Glomerular visceral epithelial cell (primary cell): ENCODE results near the gene TRPV6.

Source experiments
- DNase-seq: peaks from one replicate; pipeline ENCODE4 v3.0.0-alpha.2; 2016; ENCODE audit errors: extremely low spot score

Gene TRPV6

DNA sequence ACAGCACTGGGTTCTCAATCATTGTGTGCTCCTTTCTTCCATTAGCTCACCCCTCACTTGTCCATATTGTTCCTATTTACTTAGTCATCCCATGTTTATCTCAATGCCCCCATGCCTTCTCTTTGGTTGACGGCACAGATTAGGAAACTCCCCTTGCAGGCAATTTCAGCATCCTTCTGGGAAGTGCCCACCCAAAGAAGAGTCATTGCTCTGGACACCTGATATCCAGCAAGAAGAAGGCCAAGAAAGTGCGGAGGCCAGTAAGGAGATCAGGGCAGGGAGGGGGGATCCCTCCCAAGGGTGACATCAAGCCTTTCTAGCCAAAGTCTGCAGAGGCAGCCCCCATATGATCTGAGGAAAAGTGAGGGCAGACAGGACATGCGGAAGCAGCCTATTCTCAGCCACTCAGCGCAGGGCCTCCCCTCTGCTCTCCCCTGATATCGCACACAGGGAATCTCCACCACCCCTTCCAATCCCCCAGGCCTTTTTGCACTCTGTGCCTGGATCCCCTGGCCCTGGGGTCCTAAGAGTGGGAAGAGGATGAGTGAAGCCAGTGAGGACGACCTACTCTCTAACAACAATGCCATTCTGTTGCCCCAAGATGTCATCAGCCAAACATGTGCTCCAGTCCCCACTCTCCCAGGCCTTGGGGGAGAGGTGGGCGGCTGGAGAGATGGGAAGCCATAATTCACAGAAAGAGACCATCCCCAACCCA is 1.8 kb downstream of the TRPV6 start:
- no peak for DNase-seq

DNA sequence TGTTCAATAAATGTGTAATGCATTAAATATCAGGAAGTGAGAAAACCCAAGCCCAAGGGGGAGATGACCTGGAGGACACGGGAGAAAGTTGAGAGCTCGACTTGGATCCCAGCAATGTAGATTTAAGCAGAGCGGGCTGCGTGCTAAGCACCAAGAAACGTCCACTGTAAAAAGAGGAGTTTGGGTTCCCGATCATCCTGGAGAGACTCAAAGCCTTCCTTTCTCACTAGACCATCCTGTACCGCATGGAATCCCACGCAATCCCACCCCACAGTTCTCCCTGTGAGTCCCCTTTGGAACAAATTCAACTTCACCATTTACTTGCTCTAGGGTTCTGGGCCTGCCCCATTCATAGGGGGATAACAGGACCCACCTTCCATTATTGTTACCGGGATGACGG is 2.4 kb downstream of the TRPV6 start:
- no peak for DNase-seq

DNA sequence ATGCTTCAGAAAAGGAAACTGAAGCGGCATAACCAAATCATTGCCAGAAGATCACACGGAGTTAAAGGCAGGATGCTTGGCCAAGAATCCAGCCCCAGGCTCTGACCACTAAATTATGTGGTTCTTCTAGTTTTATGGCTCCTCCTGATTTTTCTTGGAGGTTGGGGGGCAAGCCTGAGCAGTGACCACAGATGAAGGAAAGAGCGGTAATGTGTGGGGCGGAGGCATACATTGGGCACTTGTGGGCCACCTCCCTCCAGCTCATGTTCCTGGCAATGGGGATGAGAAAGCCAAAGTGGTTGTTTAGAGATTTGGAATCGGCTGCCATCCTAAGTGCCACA is 3.2 kb downstream of the TRPV6 start:
- DNase-seq, result no peak

DNA sequence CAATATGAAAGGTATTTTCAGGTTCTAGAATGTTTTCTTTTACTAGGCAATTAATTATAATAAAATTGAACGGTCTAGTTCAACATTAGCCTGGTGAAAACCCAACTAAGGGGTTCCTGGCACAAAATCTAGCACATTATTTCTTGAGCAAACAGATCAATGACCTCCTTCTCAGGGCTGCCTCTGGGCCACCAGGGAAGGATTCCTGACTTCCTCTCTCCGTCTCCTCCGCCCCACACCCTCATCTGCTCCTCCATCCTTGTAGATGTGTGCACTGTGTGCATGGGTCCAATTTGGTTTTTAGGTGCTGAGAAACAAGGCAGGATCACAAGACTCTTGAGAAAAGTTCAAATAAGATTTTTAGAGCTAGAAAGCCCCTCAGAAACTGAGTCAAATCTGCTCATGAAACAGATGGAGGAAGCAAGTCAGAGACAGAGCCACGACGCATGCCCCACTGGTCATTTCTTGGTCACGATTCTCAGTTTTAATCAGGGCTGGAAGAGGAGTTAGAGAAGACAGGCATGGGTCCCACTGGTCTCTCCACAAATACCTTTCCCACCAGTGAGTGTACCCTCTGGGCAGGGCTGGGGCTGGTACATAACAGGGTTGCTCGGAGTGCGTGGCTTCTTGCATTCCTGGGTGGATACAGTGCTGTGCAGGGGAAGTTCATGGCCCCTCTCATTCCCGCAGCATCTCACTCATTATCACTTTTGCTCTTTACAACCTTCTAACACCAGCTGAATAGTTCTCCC is 3.8 kb downstream of the TRPV6 start:
- no peak for DNase-seq

DNA sequence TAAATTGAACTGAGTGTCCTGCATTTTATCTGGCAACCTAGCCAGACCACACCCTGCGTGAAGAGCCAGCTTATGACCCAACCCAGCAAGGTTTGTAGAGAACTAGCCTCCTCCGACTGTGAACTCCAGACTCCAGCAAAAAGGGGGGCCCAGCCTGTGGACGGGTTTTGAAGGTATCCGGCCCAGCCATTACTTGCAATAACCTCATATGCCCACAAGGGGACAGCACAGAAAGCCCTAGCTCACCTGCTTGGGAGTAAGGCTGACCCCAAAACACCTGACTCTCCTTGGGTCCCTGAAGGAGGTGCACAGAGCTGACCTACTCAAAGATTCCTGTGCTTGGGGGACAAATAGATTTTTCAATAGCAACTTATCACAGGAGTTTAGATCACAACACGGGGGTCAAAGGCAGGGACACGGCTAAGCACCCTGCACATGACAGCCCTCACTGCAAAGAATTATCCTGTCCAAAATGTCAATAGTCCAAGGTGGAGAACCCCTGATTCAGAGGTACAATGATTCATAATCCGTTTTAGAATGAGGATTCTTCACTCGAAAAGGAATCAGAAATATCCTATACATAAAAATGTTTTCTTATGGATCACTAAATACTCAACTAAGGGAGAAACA is 4.6 kb downstream of the TRPV6 start:
- DNase-seq, result peak; percentile 13

DNA sequence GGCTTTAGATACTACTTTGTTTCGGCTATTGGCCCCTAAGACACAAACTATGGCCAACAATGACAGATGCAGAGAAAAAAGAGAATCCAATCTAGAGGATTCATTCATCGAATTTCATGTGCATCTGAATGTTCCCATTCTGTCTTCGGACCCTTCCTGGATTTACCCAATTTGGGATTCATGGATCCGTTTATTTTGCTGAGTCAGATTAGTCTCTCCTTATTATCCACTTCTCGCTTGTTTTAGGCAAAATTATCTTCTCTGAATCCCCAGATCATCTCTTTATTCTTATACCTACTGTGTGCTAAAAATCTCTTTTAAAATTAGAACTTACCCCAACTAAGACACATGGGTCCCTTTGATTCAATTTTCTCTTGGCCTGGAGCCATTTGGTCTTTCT is 6.5 kb downstream of the TRPV6 start:
- DNase-seq, result no peak

DNA sequence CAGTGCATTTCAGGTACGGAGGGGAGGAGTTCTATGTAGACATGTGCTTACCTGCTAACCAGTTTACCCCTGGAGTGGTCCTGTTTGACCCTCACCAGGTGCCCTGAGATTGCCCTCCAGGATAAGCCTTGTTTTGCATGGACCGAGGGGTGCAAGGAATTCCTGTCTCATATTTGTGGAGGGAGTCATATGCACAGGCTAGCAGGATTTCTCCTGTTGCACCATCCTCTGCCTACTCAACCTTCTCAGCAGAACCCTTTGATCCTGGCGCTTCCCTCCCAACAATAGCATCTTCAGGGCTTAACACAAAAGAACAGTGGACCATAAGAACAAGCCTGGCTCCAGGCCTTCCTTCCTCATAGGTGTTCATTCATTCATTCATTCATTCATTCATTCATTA is 7.2 kb downstream of the TRPV6 start:
- no peak for DNase-seq

DNA sequence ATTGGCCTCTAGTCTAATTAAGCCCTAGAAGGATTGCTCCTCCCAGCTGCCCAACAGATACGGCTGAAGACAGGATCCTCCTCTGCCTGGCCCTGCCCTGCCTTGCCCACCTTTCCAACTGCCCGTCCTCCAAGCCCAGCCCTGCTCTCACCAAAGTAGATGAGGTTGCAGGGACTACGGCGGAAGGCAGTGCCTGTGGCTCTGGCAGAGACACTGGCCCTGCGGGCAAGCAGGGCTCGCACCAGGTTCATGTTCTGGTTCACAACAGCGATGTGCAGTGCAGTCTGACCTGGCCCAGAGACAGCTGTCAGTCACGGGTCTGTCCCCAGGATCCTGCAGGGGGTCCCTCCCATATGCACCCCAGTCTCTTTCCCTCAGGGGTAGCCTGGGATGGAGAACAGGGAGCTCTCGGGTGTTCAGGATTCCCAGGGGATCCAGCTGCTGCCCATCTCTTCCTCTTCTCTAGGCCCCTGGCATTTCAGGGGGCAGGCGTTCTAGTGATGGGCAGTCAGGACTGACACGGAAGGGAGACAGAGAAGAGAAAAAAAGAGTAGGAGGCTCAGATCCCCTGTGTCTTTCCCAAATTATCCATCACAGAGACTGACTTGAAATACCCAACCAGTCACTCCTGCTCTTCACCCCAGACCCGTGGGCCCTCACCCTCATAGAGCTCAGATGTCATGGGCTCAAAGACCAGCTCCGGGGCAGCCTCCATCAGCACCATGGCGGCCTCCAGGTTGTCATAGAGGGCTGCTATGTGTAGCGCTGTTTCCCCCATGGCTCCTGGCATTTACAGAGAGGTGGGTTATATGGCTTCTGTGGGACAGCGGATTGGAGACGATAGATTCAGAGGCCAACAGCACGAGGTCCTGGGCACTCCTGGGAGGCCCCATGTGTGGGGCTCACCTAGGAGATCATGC is 8.3 kb downstream of the TRPV6 start:
- no peak for DNase-seq

DNA sequence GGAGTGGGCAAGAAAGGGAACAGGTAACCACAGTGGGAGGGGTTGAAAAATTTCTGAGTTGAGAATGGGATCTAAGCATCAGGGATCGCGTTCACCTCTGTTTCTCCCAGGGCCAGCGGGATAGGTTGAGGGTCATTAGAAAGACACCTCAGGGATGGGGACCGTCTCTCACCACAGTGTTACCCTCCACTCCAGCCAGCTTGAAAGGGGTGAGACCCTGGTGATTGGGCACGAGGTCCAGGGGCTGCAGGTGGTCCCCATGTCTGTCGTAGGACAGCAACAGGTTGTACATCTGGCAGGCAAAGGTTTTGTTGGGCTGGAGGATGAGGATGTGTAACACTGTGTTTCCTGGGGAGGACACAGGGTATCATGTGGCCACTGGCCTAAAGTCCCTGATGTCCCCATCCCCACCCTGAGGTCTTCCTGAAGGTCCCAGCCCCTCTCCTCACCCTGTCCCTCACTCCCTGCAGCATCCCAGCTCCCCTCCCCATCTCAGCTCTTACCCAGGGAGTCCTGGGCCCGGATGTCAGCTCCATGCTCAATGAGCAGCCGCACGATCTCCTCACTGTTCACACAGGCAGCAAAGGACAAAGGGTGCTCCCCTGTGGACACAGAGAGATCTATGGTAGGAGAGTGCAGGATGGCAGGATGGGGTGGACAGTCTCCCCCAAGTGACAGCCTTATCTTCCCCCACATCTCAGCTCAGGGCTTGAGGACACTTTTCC is 9.1 kb downstream of the TRPV6 start:
- DNase-seq, result no peak

DNA sequence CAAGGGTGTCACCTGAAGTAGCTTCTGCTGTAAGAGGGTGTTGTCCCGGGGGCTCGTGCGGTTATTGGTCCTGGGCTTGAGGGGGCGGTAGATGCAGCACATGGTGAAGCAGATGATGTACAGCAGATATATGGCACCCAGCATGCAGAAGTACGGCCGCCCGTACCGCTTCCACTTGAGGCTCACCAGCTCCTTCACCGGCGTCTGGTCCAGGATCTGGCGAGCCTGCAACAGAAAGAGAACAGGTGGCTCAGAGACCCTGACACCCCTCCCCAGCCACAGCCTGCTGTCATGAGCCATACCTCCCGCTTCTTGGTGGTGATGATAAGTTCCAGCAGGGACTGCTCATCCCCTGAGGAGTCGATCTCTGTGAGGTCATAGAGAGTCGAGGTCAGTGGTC is 10.1 kb downstream of the TRPV6 start:
- DNase-seq, result no peak

DNA sequence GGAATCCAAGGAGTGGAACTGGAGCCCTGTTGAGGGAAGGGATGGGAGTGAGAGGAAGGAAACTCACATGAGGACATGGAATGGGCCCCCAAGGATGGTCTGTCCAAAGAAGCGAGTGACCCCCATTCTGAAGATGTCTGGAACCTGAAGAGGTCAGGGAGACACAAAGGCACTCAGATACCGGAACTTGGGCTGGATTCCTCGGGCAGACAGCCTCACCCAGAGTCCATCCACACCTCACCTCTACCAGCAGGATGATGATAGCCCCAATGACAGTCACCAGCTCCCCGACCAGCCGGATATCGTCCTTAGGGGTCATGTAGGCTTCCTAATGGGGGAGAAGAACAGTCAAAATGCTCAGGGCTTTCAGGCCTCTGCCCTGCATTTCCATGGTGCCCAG is 10.7 kb downstream of the TRPV6 start:
- no peak for DNase-seq

DNA sequence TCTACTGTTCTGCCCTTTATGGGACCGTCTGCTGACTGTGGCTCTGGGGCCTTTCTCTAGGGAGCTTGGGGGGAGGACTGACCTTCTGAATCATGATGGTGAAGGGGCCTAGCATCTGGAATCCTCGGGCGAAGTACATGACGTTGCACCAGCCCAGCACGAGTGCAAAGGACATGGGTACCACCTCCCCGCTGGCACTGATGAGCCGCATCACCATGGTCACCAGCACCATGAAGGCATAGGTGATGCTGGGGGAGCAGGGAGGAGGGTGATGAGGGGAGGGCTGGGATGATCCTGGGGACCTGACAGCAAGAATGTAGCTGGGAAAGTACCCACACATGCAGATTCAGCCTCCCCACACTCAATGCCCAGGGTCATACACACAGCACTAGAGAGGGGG is 11.1 kb downstream of the TRPV6 start:
- DNase-seq, result no peak

DNA sequence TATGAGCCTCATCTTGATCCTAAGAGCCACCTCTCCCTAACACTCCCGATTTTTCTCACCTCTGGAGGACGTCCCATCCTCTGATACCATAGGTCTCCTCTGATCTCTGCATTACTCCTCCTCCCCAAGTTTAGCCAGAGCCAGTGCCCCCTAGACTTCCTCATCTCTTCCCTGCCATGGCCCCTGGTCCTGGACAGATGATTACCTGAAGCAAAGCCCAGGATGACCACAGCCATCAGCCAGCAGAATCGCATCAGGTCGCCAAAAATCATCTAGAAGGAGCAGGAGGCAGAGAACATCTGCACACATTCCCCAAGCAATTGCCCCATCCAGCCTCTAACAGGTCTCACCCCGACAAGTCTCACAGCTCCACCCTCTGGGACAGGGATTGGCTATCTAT is 11.7 kb downstream of the TRPV6 start:
- DNase-seq, result no peak

DNA sequence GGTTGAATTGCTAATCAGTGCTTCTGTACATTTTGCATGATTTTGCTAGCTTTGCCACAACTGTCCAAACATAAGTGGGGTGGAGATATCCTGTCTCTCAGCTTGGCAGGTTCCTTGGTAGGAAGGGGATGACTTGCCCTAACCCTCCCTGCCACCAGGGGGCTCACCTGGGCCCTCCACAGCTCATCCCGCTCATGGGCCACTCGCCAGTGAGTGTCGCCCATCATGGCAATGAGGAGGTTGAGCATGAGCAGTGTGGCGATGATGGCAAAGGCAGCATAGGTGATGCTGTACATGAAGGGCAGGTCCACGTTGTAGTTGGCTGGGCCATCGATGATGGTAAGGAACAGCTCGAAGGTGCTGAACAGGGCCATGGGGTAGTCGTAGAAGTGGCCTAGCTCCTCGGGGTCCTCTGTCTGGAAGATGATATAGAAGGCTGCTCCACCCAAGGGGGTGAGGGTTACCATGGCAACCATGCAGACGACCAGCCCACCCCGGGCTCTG is 12.2 kb downstream of the TRPV6 start:
- DNase-seq, result no peak

DNA sequence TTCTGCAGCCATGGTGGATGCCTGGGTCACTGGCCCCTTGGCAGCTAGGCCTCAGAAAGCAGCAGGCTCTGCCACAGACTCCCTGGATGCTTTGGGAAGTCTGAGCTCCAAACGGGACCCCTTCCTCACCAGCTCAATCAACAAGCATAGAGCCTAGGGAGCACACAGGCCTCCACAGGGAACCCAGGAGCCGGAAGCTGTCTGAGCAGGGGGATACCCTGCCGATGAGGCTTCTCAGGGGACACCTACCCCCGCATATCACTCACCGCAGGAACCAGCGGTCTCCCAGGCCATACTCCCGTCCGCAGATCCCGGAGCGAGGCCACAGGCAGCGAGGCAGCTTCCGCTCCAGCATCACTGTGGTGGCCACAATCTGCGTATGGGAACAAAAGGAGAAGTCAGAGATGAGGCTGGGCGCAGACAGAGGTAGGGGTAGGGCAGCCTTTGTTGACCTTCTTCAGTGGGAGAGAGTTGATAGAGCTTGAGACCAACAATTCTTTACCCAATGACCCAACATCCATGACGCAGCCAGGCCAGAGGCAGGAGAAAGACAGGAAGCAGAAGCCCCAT is 13.4 kb downstream of the TRPV6 start:
- DNase-seq, result no peak

DNA sequence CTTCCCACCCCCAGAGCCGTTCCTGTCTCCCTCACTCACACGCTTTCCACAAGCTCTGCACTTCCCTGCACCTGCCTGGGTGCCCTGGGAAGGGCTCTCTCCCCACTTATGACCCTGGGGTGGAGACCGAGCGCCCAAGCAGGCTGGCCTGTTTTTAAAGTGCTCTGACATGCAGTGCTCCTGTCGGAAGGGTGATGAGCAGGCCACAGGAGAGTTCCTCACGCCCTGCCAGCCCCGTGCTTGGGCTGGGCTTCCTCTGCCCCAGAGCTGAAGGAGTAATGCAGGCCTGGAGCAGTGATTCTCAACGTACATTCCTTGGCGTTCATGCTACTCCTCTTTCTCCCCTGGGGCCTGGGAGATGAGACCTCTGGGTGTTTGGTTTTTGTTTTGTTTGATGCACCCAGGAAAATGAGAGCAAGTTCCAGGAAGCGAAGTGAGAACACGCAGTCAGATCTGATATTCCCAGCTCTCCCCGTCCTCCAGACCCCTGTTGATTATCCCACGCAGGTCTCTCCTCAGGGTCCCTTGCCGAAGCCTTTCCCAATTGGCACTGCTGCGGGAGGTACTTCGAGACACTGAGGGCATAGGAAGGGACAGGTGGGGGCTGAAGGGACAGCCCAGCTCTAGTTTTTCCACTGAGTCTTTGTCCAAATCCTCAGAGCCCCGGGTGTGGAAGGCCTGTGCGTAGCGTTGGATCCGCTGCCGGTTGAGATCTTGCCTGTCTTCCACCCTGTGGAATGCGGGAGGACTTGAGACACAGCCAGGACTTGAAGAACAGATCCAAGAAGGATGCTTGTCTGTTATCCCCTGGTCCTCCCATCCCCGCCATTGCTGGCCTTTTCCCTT is 14.1 kb downstream of the TRPV6 start:
- DNase-seq, result no peak

DNA sequence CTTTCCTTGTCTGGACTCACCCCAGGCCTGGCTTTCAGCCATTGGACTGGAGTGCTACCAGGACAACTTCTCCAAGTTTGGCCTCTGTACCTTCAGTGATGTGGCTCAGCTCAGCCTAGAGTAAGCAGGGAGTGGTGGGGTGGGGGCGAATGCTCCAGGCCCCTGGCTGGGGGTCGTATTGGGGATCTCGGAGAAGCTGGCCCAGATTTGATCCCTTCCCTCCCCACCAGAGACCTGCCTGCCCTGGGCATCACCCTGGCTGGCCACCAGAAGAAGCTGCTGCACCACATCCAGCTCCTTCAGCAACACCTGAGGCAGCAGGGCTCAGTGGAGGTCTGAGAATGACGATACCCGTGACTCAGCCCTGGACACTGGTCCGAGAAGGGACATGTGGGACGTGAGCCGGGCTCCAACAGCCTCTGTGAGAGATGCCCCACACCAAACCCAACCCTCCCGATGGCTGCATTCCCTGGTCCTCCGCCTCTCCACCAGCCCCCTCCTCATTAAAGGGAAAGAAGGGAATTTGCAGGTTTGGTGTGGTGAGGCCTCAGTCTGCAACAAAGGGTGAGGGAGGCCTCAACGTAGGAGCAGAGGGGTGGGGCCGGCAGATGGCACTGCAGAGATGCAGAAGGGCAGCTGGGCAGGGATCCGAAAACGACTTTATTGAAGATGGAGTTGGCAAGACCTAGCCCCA is 14.8 kb downstream of the TRPV6 start:
- no peak for DNase-seq

DNA sequence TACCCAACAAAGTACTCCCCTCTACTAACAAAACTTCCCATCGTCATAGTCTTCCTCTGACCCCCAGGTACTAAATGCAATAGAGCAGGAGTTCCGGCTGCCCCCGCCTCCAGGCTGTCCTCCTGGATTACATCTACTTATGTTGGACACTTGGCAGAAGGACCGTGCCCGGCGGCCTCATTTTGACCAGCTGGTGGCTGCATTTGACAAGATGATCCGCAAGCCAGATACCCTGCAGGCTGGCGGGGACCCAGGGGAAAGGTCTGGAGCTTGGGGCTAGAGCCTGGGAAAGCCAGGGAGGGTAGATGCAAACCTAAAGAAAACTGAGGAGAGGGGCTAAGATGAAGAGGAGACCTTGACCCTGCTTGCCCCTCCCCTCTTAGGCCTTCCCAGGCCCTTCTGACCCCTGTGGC is 15.4 kb downstream of the TRPV6 start:
- DNase-seq, result no peak

DNA sequence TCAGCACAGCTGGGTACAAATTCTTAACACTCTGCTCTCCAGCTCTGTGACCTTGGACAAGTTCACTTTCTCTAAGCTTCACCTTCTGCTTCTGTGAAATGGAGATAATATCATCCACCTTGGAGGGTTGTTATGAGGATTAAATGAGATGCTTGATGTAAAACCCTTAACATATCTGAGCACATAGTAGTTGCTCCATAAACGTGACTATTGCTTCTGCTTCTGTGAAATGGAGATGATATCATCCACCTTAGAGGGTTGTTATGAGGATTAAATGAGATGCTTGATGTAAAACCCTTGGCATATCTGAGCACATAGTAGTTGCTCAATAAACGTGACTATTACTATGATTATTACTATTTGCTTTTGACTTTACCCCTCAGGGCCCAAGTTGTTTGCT is 16.1 kb downstream of the TRPV6 start:
- no peak for DNase-seq
